Skin epidermis (tissue), 12 donors: ENCODE results near the gene C1orf52.

Experiments used
- H3K27ac ChIP-seq, 21 experiments: fragments of 200-600 bp; sonication (generic) in 11 of 21; one replicate each; pipeline ENCODE4 v1.5.0; 2020; ENCODE audit warnings: mild to moderate bottlenecking in 3 of 21, inconsistent platforms in 2 of 21, moderate library complexity in 2 of 21
- H3K4me3 ChIP-seq, 7 experiments: fragments of 200-600 bp; sonication (generic) in 2 of 7; one replicate each; pipeline ENCODE4 v1.5.0; 2020; ENCODE audit warnings: inconsistent platforms in 2 of 7, mild to moderate bottlenecking in 2 of 7, moderate library complexity in 1 of 7

The C1orf52 gene

DNA sequence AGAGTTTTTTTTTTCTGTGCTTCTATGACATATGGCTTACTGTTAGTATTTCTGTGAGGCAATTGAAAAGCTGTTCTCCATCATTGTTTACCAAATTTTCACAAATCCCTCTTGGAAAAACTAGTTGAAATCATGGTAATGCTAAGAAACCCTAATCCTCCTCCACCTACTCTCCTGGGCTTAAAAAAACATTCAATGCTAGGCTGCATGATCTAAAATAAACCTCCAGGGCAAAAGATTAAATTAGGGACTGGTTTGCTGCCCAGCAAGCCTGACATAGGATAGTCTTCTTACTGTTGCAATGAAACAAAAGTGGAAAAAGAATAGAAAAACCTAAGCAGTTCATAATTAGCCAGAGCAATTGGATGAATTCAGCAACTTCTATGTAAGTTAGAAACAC is 16.1 kb downstream of the C1orf52 start:
- Histone ChIP-seq H3K27ac (peak overlapping the region in 1 of 21 experiments; percentile 41), H3K4me3 (no peak overlapping the region)

DNA sequence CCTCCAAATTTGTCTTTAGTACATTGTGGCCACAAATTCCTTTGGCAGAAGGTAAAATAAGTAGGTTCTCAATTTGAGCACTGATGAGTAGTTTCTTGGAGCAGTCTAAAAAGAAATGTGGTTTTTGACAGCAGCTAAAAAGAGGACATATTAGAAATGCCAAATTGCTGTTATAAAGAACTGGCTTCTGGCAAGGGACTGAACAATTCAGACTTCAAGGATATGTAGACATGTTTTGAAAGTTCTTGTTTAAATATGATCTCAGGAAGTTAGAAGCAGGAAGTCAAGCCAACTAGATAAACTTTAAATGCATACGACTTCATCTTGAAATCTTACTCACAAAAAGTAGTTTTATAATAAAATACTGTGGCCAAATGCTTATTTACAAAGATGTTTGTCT is 18.8 kb downstream of the C1orf52 start:
- Histone ChIP-seq H3K27ac (no peak overlapping the region), H3K4me3 (no peak overlapping the region)

DNA sequence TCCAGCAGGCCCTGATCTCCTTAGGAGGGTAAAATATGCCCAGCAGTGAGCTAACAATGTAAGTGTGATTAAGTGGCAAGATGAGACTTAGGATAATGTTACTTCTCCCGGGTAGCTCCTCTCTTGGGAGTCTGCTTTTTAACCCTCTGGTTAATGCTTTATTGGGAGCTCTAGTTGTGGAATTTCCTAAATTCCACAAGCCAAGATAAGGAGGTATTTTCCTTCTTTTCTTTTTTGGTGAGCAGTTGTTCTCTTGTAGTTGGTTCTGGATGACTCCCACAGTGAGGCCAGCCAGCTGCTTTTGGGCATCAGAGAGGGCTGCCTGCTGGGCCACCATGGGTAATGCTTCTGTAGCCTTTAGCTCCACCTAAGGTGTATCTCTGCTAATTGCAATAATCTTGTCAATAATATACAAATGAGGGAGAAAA is 19.3 kb downstream of the C1orf52 start:
- Histone ChIP-seq H3K27ac (no peak overlapping the region), H3K4me3 (no peak overlapping the region)

GRCh38 chr1:85237613-85238012 is 21.8 kb downstream of the C1orf52 start:
- no peak overlapping the region for H3K4me3 ChIP-seq
- no peak overlapping the region for H3K27ac ChIP-seq

DNA sequence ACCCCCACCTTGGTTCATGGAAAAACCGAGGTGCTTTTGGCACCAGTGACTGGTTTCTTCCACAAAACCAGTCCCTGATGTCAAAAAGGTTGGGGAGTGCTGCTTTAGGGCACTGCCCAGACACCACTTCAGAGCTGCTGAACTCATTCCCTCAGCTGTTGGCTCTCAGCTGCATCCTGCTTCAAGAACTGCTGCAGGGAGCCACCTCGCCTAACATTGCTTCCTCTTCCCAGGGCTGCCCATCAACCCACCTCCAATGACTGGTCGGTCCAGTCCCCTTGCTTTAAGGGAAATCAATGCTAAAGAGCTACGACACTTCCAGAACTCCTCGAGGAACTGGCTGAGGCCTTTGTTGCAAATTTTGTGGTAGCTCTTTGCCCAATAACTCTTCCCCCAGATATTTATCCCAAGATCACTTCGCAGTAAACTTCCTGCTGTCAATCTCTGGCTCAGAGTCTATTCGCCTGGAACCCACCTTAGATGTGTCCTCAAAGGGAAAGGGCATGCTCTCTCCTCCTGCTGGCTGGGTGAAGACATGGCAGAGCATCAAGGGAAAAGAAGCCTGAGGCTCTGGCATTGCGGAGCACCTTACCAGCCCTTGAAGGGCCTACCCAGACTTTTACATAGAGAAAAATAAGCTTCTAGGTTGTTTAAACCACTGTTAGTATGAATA is 29.0 kb downstream of the C1orf52 start:
- H3K27ac ChIP-seq = no peak overlapping the region
- H3K4me3 ChIP-seq = no peak overlapping the region

GRCh38 chr1:85229574-85230097 is 29.8 kb downstream of the C1orf52 start:
- Histone ChIP-seq H3K4me3 (no peak overlapping the region), H3K27ac (no peak overlapping the region)

DNA sequence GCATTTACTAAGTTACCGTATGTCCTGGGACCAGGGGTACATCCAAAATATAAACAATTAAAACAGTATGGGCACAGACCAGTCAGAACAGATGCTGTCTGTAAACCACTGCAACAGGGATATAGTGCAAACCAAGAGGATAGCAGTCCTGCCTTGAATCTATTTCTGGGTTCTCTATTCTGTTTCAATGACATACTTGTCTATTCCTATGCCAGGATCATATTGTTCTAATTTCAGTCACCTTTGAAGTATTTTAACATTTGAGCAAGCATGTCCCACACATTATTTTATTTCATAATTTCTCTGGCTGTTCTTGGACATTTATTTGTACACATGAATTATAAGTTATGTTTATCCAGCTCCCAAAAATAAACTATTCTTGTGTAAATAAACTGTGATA is 30.5 kb downstream of the C1orf52 start:
- no peak overlapping the region for H3K27ac ChIP-seq
- H3K4me3 ChIP-seq = no peak overlapping the region

DNA sequence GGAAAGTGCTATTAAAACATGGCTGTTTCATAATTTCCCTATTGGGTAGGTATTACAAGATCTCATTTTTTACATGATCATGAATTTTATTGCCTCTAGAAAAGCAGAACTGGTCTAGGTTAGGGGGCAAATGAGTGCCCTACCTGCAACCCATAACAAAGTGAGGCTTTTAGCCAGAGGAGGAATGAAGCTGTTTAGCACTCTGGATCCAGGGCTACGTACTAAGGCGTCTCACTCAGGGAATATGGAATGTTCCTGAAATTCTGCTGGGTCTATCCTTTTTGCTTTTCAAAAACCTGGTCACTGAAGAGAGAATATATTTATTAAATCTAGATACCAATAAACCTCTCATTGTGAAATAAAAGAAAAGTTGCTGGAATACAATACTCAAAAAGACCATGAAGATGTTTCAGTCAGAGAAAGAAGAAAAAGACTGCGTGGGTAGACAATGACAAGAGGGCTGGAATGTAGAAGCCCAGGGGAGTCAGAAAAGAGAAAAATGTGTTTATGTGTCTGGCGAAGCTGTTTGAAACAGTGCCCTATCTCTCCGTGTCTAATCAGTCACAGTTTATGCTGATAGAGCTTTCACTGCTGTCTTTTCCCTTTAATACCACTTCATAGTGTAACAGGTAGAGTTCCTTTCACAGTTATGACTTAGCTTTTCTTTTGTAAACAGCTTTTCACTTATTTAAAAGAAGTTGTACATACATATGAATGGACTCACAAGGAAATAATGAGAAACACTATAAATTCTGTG is 33.7 kb downstream of the C1orf52 start:
- Histone ChIP-seq H3K4me3 (no peak overlapping the region), H3K27ac (peak overlapping the region in 4 of 21 experiments; percentile 25 to 62 (median 32))

- no peak overlapping the region for H3K4me3 ChIP-seq
- peak overlapping the region in 2 of 21 experiments; percentile 25 to 62 for H3K27ac ChIP-seq
Measured at GRCh38 chr1:85224734-85225623, 34.5 kb downstream of the C1orf52 start.

DNA sequence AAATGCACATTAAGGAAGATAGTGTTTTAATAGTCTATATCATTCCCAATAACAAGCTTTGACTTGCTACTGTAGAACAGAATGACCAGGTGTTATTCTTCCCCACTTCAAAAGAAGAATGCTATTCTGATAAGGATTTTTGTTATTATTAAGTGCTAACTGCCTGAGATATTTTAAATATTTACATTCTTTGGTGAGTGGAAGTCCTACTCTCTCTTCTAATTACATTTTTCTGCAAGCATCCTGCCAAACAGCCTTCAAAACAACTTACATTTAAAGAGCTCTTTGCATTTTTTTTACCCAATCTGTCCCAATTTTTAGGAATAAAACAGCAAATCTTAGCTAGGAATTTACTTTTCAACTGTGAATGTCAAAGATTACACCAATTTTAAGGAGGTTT is 35.2 kb downstream of the C1orf52 start:
- Histone ChIP-seq H3K4me3 (no peak overlapping the region), H3K27ac (no peak overlapping the region)

DNA sequence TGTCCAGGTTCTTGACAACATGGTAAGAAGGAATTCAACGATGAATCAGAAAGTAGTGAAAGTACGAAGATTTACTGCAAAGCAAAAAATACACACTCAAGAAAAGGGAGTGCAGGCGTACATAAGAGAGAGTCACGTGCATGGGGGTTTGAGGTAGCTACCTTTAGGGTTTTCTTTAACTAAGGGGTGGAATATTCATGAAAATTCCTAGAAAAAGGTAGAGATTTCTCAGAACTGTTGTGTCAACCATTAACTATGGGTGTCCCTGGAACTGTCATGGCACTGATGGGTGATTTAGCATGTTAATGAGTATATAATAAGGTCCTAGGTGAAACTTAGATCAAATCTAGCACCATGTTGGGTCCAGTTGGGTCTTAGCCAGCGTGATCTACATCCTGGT is 36.1 kb downstream of the C1orf52 start:
- H3K4me3 ChIP-seq = no peak overlapping the region
- no peak overlapping the region for H3K27ac ChIP-seq

GRCh38 chr1:85220756-85221201 is 38.7 kb downstream of the C1orf52 start:
- no peak overlapping the region for H3K27ac ChIP-seq
- no peak overlapping the region for H3K4me3 ChIP-seq

- Histone ChIP-seq H3K27ac (no peak overlapping the region), H3K4me3 (no peak overlapping the region)
Measured at GRCh38 chr1:85219853-85220610, 39.4 kb downstream of the C1orf52 start.

GRCh38 chr1:85216697-85217096 is 42.8 kb downstream of the C1orf52 start:
- Histone ChIP-seq H3K27ac (no peak overlapping the region), H3K4me3 (no peak overlapping the region)

GRCh38 chr1:85214654-85215053 is 44.8 kb downstream of the C1orf52 start:
- no peak overlapping the region for H3K27ac ChIP-seq
- H3K4me3 ChIP-seq = no peak overlapping the region

GRCh38 chr1:85208488-85208887 is 51.0 kb downstream of the C1orf52 start:
- Histone ChIP-seq H3K27ac (no peak overlapping the region), H3K4me3 (no peak overlapping the region)

DNA sequence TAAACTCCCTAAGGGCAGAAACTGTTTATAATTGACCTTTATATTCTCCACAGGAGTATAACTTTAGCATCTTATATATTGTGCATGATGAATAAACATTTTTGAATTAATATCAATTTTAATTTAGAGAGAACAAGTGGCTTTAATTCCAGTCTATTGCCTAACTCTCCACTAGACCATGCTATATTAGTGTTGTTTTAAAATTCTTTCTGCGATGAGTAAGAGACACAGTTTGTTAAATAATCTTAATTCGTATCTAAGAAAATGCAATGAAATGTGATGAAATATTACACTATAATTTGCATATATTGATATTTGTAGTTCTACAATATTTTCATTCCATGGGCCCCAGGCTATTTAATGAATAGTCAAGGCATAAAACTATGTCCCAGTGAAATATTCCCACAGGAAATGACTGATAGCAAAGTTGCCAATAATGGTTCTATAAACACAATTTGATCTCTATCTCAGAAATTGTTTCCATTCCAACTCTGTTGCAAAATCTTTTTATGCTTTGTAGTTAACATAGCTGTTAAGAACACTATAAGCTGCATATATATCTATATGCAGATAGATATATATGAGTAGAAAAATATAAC is 55.8 kb downstream of the C1orf52 start:
- Histone ChIP-seq H3K4me3 (no peak overlapping the region), H3K27ac (no peak overlapping the region)

DNA sequence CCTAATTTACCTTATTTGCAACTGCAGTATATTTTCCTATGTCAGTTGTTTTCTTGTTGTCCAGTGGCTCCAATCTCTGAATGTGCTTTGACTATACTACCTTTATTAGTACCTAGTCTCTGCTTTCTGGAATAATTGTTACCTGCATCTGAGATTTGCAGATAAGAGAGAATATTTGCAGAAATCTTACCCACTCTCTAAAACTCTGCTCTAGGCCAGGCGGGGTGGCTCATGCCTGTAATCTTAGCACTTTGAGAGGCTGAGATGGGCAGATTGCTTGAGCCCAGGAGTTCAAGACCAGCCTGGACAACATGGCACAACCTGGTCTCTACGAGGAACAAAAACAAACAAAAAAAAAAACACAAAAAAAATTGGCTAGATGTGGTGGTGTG is 56.6 kb downstream of the C1orf52 start:
- no peak overlapping the region for H3K27ac ChIP-seq
- no peak overlapping the region for H3K4me3 ChIP-seq
